Activated T-cell treated with anti-CD3 and anti-CD28 coated beads, Interleukin-2, amount 50 U/mL, for 48 hours (primary cell): ENCODE data around the gene PAXX.

Experiments
- DNase-seq, 2 experiments: peaks; one replicate each; pipeline ENCODE4 v3.0.0-alpha.2; 2020

PAXX gene

GRCh38 chr9:137006116-137007003 is 14.1 kb downstream of the PAXX start:
- DNase-seq: peak in 1 of 2 experiments; percentile 55

GRCh38 chr9:137007108-137007815 is 15.0 kb downstream of the PAXX start:
- no peak for DNase-seq

- DNase-seq: no peak
These were observed 15.6 kb downstream of the PAXX start for GRCh38 chr9:137007816-137008270.

GRCh38 chr9:137008312-137008711 is 16.1 kb downstream of the PAXX start:
- DNase-seq: no peak

- no peak for DNase-seq
These were observed 17.0 kb downstream of the PAXX start for GRCh38 chr9:137009217-137009616.

GRCh38 chr9:137009938-137010732 is 17.9 kb downstream of the PAXX start:
- DNase-seq: no peak

- no peak for DNase-seq
These were observed 18.9 kb downstream of the PAXX start for GRCh38 chr9:137011156-137011555.

GRCh38 chr9:137011907-137012675 is 19.9 kb downstream of the PAXX start:
- DNase-seq: no peak

GRCh38 chr9:137012694-137013570 is 20.7 kb downstream of the PAXX start:
- no peak for DNase-seq

GRCh38 chr9:137013571-137013940 is 21.3 kb downstream of the PAXX start:
- no peak for DNase-seq

GRCh38 chr9:137014166-137014565 is 21.9 kb downstream of the PAXX start:
- no peak for DNase-seq

- no peak for DNase-seq
These were observed 22.7 kb downstream of the PAXX start for GRCh38 chr9:137014776-137015539.

- no peak for DNase-seq
These were observed 23.3 kb downstream of the PAXX start for GRCh38 chr9:137015540-137015930.

GRCh38 chr9:137015976-137016375 is 23.8 kb downstream of the PAXX start:
- no peak for DNase-seq

GRCh38 chr9:137016436-137016835 is 24.2 kb downstream of the PAXX start:
- DNase-seq: no peak

GRCh38 chr9:137017071-137017470 is 24.8 kb downstream of the PAXX start:
- no peak for DNase-seq

- no peak for DNase-seq
These were observed 25.7 kb downstream of the PAXX start for GRCh38 chr9:137017791-137018497.

- DNase-seq: no peak
These were observed 26.7 kb downstream of the PAXX start for GRCh38 chr9:137018761-137019559.
